Mesendoderm (in vitro differentiated cells): ENCODE measurements around the gene USP1.

Source experiments
- DNase-seq: peaks from one replicate; pipeline ENCODE4 v3.0.0; 2013
- H2AK5ac ChIP-seq: 2 replicates; pipeline ENCODE4 v1.6.1; 2013; ENCODE audit warnings: low read length, inconsistent platforms
- H2BK120ac ChIP-seq: 2 replicates; pipeline ENCODE4 v1.6.1; 2013; ENCODE audit warnings: low read depth, mild to moderate bottlenecking, low read length, moderate library complexity, mixed read lengths
- H2BK15ac ChIP-seq: replicated peaks from 2 replicates; pipeline ENCODE4 v1.6.1; 2013; ENCODE audit warnings: low read depth, mild to moderate bottlenecking, moderate library complexity
- H2BK5ac ChIP-seq: 2 replicates; pipeline ENCODE4 v1.6.1; 2013; ENCODE audit warnings: low read length, inconsistent platforms
- H3K18ac ChIP-seq: 2 replicates; pipeline ENCODE4 v1.6.1; 2013; ENCODE audit warnings: mild to moderate bottlenecking, low read length, mixed read lengths
- H3K23ac ChIP-seq: one replicate; pipeline ENCODE4 v1.6.1; 2013; ENCODE audit warnings: low read length
- H3K27ac ChIP-seq: 2 replicates; pipeline ENCODE4 v1.5.1; 2013; ENCODE audit warnings: low read depth, mild to moderate bottlenecking, inconsistent platforms, low read length, moderate library complexity
- H3K27me3 ChIP-seq: 2 replicates; pipeline ENCODE4 v1.6.1; 2013; ENCODE audit warnings: low read length, control low read depth, mild to moderate bottlenecking, inconsistent platforms; ENCODE audit not compliant: insufficient read depth, poor library complexity
- H3K36me3 ChIP-seq: 2 replicates; pipeline ENCODE4 v1.6.1; 2013; ENCODE audit warnings: low read length, inconsistent platforms; ENCODE audit not compliant: control insufficient read depth, insufficient read depth
- H3K4ac ChIP-seq: one replicate; pipeline ENCODE4 v1.6.1; 2013; ENCODE audit warnings: low read depth, mild to moderate bottlenecking, low read length, moderate library complexity
- H3K4me1 ChIP-seq: 2 replicates; pipeline ENCODE4 v1.6.1; 2013; ENCODE audit warnings: low read depth, low read length, inconsistent platforms; ENCODE audit not compliant: control insufficient read depth
- H3K4me2 ChIP-seq: 2 replicates; pipeline ENCODE4 v1.6.1; 2013; ENCODE audit warnings: low read length
- H3K4me3 ChIP-seq: 2 replicates; pipeline ENCODE4 v1.5.1; 2013; ENCODE audit warnings: mild to moderate bottlenecking, low read length
- H3K56ac ChIP-seq: one replicate; pipeline ENCODE4 v1.6.1; 2013; ENCODE audit warnings: low read length
- H3K79me1 ChIP-seq: 2 replicates; pipeline ENCODE4 v1.6.1; 2013; ENCODE audit warnings: low read length, inconsistent platforms
- H3K79me2 ChIP-seq: 2 replicates; pipeline ENCODE4 v1.6.1; 2013; ENCODE audit warnings: mild to moderate bottlenecking, low read length; ENCODE audit not compliant: control insufficient read depth, insufficient read depth
- H3K9ac ChIP-seq: 2 replicates; pipeline ENCODE4 v1.6.1; 2013; ENCODE audit warnings: low read length, inconsistent platforms
- H4K5ac ChIP-seq: one replicate; pipeline ENCODE4 v1.6.1; 2013; ENCODE audit warnings: low read length
- H4K8ac ChIP-seq: one replicate; pipeline ENCODE4 v1.6.1; 2013; ENCODE audit warnings: low read depth, mild to moderate bottlenecking, control low read depth, low read length, moderate library complexity

The USP1 gene

DNA sequence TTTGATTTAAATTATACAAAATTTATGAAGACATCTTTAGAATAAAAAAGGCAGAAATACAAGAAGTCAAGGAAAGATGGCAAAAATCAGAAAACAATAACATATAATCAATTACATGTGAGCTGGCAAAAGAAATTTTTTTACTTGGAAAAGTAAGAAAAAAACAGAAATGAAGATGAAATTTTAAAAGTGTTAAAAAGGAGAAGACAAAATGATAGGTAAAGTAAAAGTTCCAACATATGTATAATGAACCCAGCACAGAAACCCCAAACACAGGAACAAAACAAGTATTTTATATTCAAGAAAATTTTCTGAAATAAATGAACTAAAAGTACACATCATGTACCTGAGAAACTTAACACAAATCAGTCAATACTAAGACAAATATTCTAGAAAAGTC lies 63.4 kb downstream of the USP1 start:
- H3K36me3 ChIP-seq: no peaks in the 10 kb centered on the region
- H3K79me1 ChIP-seq: no peaks in the 10 kb centered on the region
- no peak overlapping the region for H3K56ac ChIP-seq
- H3K4me2 ChIP-seq: no peak overlapping the region
- H3K9ac ChIP-seq: no peak overlapping the region
- no peak overlapping the region for H4K8ac ChIP-seq
- no peak overlapping the region for H2BK15ac ChIP-seq
- no peak overlapping the region for H3K23ac ChIP-seq
- no peak overlapping the region for H3K4ac ChIP-seq
- no peak overlapping the region for H2BK120ac ChIP-seq
- no peaks in the 10 kb centered on the region for H3K79me2 ChIP-seq
- no peaks in the 10 kb centered on the region for H3K4me1 ChIP-seq
- DNase-seq: no peak
- H3K4me3 ChIP-seq: no peak overlapping the region
- no peak overlapping the region for H2BK5ac ChIP-seq
- no peak overlapping the region for H3K18ac ChIP-seq
- no peak overlapping the region for H2AK5ac ChIP-seq
- H4K5ac ChIP-seq: no peak overlapping the region
- H3K27ac ChIP-seq: no peak overlapping the region
- H3K27me3 ChIP-seq: no peaks in the 10 kb centered on the region
